GM20000 (cell line): ENCODE measurements around the gene UBQLN3.

Source experiments
- DNase-seq: peaks from one replicate; pipeline ENCODE4 v3.0.0; 2012; ENCODE audit warnings: low spot score
- CTCF ChIP-seq: IDR thresholded peaks from 2 replicates; pipeline ENCODE4 v1.5.1; 2012; ENCODE audit warnings: mild to moderate bottlenecking, control low read depth; ENCODE audit errors: extremely low read depth, missing control alignments

Gene UBQLN3

DNA sequence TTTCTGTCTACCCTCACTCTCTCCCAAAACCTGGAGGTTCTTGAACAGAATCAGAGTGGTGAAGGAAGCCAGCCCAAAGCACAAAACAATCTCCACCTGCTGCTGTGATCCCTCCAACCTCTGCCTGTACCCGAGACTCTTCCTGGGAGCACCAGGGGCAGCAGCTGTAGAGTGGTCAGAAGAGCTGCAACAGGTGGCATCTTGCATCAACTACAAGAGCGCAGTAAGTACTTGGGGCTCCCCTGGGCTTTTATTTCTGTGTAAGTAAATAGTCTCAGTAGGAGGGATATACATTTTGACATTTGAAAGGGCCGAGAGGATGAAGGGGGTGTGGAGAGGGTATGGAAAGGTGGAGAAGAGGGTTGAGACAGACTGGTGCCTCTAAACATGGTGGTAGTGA lies 15.0 kb upstream of the UBQLN3 start:
- no peak for TF ChIP-seq CTCF
- DNase-seq: no peak

DNA sequence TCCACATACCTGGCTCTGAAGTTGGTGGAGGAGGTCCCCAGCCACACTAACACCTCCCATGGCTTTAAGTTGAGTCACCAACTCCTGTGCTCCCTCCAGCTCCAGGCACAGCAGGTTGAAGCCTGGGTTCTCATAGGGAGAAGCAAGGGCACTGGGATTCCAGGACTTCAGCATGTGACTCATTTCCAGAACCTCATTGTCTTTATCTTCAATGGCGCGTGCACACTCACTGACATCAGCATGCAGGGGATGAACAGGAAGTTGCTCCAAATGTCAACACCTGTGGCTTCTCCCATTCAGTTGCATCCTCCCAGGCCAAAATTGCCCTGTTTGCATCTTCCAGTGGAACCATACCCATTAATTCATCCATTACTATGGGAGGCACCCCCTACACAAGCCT lies 12.6 kb upstream of the UBQLN3 start:
- no peak for DNase-seq
- TF ChIP-seq CTCF: no peak

- no peak for TF ChIP-seq CTCF
- no peak for DNase-seq
Observed at GRCh38 chr11:5521540-5521939, 11.8 kb upstream of the UBQLN3 start.

DNA sequence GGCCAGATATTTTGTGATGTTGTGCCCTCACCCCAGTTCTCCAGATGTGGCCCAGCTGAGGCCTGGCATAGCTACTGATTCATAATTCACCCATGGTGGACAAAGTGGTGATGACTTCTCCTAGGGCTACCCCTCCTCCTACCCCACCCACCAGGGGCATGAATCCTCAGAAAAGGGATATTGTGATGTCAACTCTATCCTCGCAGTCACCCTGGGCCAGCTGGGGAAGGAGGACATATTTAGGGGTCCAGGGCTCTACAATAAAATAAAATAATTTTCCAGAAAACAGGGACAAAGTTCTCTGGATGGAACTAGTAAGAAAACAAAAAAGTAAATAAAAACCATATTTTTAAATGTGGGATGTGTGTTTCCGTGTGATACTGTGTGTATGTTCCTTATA lies 6.8 kb upstream of the UBQLN3 start, which contains the start of gene UBQLNL:
Gene UBQLNL, minus strand, starts transcription at position 101 of the 400 bp plus-strand sequence. CDS start 258 bp downstream, outside the sequence.
- no peak for TF ChIP-seq CTCF
- DNase-seq: no peak

DNA sequence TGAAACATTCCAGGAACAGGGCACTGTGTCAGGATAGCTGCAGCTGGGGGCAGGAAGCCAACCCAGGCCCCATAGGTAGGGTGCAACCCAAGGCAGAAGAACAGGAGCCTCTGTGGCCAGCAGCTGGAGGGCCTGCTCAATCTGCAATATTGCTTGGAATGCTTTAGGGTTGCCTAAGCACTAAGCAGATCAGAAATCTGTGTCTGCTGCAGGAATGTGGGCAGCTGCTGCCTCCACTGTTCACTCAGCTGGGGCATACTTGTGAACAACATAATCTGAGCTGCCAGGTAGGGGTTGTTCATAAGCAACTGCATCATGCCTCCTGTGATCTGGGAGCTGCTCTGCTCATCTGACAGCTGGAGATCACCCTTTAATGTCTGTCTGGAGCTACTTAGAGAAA lies 5.1 kb upstream of the UBQLN3 start:
- no peak for DNase-seq
- no peak for TF ChIP-seq CTCF

- TF ChIP-seq CTCF: no peak
- DNase-seq: no peak
Observed at GRCh38 chr11:5508605-5509004, 1.2 kb downstream of the UBQLN3 start.

DNA sequence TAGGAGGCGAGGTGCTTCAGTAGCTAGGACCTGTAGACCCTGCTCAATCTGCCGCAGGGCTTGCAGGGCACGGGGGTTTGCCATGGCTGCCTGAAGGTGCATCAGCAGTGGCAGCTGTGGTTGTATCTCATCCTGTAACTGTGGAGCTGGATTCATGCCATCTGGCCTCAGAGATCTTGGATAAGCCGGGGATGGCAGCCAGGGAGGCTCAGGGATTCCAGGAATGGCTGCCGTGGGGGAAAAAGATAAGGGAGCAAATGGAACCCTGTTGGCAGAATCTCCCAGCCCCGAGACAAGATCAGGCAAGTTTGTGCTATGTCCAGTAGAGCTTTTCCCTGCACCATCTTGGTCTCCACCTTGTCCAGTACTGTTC lies 1.8 kb downstream of the UBQLN3 start:
- TF ChIP-seq CTCF: no peak
- DNase-seq: no peak
